K562 (cell line): ENCODE measurements around the gene HRC. TPM values are rescaled to one million over a fixed set of nuclear protein-coding genes. Genes with fewer than 3 reads are reported as not detected.

Experiments used
- ATF1 ChIP-seq, 2 experiments: fragments of 450-650 bp in 1 of 2; IDR thresholded peaks; 2 replicates each; pipeline ENCODE4 v1.6.1; 2016; ENCODE audit warnings: missing compliant biosample characterization in 1 of 2, missing genetic modification characterization in 1 of 2
- CREB1 ChIP-seq, 2 experiments: sonication (generic) in 1 of 2; formaldehyde crosslinking in 1 of 2; IDR thresholded peaks; 2 replicates each; pipeline versions ENCODE4 v1.6.1 to v1.8.0; 2012 to 2022; ENCODE audit warnings: inconsistent platforms in 1 of 2, mild to moderate bottlenecking in 1 of 2, missing genetic modification reagents in 1 of 2, moderate library complexity in 1 of 2
- CREM ChIP-seq: IDR thresholded peaks from 2 replicates; pipeline ENCODE4 v1.6.1; 2014; ENCODE audit warnings: antibody characterized with exemption, low read depth
- EGR1 ChIP-seq: fragments of 450-650 bp; conservative IDR thresholded peaks from 2 replicates; pipeline ENCODE4 v1.6.1; 2017; ENCODE audit warnings: mild to moderate bottlenecking
- FIP1L1 ChIP-seq: fragments of 200-400 bp; formaldehyde crosslinking; IDR thresholded peaks from 2 replicates; pipeline ENCODE4 v1.6.1; 2018; ENCODE audit warnings: mild to moderate bottlenecking, low read depth, low read length; ENCODE audit not compliant: poor library complexity, severe bottlenecking
- GABPB1 ChIP-seq: sonication (generic); formaldehyde crosslinking; IDR thresholded peaks from 2 replicates; pipeline ENCODE4 v1.8.0; 2022; ENCODE audit warnings: mild to moderate bottlenecking, missing genetic modification reagents
- HLTF ChIP-seq: fragments of 450-650 bp; IDR thresholded peaks from 2 replicates; pipeline ENCODE4 v1.6.1; 2016
- KLF6 ChIP-seq: fragments of 250-450 bp; sonication (Bioruptor Pico); IDR thresholded peaks from 2 replicates; pipeline ENCODE4 v1.4.0; 2020; ENCODE audit warnings: mild to moderate bottlenecking, moderate library complexity, borderline replicate concordance
- MAZ ChIP-seq, 2 experiments: fragments of 450-650 bp in 1 of 2; sonication (generic) in 1 of 2; formaldehyde crosslinking; IDR thresholded peaks in 1 of 2; conservative IDR thresholded peaks in 1 of 2; 2 replicates each; pipeline versions ENCODE4 v1.4.0 to v1.5.0; 2020; ENCODE audit warnings: mild to moderate bottlenecking in 1 of 2, missing genetic modification reagents in 1 of 2
- NCOA4 ChIP-seq: fragments of 450-650 bp; IDR thresholded peaks from 2 replicates; pipeline ENCODE4 v1.6.1; 2018; ENCODE audit warnings: mild to moderate bottlenecking; ENCODE audit not compliant: partially characterized antibody
- NFE2L1 ChIP-seq: fragments of 450-650 bp; IDR thresholded peaks from 2 replicates; pipeline ENCODE4 v1.6.1; 2016; ENCODE audit warnings: missing genetic modification characterization, low read depth, mild to moderate bottlenecking, missing compliant biosample characterization, moderate library complexity, borderline replicate concordance
- POLR2AphosphoS5 ChIP-seq: IDR thresholded peaks from 2 replicates; pipeline ENCODE4 v1.6.1; 2011; ENCODE audit warnings: mild to moderate bottlenecking, low read depth, low read length, moderate library complexity; ENCODE audit not compliant: control insufficient read depth, insufficient read depth
- RNF2 ChIP-seq: sonication (generic); IDR thresholded peaks from 2 replicates; pipeline ENCODE4 v1.6.1; 2016
- TBP ChIP-seq: optimal IDR thresholded peaks from 2 replicates; pipeline ENCODE3; 2011; ENCODE audit warnings: low read depth, low read length, improper control_type of control experiment
- ZFP91 ChIP-seq: sonication (generic); formaldehyde crosslinking; IDR thresholded peaks from 2 replicates; pipeline ENCODE4 v1.8.0; 2022; ENCODE audit warnings: mild to moderate bottlenecking, missing genetic modification reagents
- ZNF175 ChIP-seq: fragments of 200-800 bp; sonication (Bioruptor generic); IDR thresholded peaks from 2 replicates; pipeline ENCODE4 v1.6.1; 2016; ENCODE audit warnings: low read depth, mild to moderate bottlenecking, missing genetic modification characterization, missing compliant biosample characterization
- polyA plus RNA-seq, 8 experiments: library from polyadenylated mRNA; depleted of rRNA in 4 of 8; stranded (reverse) in 5 of 8; unstranded in 3 of 8; fragments of >200 nt; fragmentation: Nextera tagmentation in 2 of 8; fragmentation: Illumina TruSeq in 1 of 8; extraction: Ambion mirVana in 2 of 8; extraction: Trizol in 1 of 8; gene quantifications; 2 replicates each; pipeline versions ENCODE4 v1.2.1 to v1.2.3, GENCODE V29; 2011 to 2014; ENCODE audit warnings: inconsistent platforms in 1 of 8, missing spikeins in 1 of 8
- total RNA-seq, 7 experiments: library from RNA; depleted of rRNA in 6 of 7; stranded (reverse); fragments of >200 nt in 6 of 7; fragmentation: Illumina TruSeq in 2 of 7; extraction: Trizol in 2 of 7; gene quantifications; 2 replicates each; pipeline versions ENCODE4 v1.2.1 to v1.2.3, GENCODE V29; 2011 to 2021; ENCODE audit warnings: low replicate concordance in 1 of 7
- TF ChIP-seq, protein P1 (sequence below), 2 experiments: IDR thresholded peaks; 2 replicates each; pipeline ENCODE4 v1.6.1; 2011; ENCODE audit warnings: borderline replicate concordance in 1 of 2, control low read depth in 1 of 2, low read depth in 1 of 2, low read length in 1 of 2, mild to moderate bottlenecking in 1 of 2, mixed read lengths in 1 of 2, moderate library complexity in 1 of 2; ENCODE audit not compliant: insufficient read depth in 1 of 2, insufficient read length in 1 of 2, poor library complexity in 1 of 2, severe bottlenecking in 1 of 2; ENCODE audit errors: extremely low read depth in 1 of 2
- TF ChIP-seq, protein P2 (sequence below): fragments of 150-350 bp; conservative IDR thresholded peaks from 2 replicates; pipeline ENCODE4 v1.6.1; 2014; ENCODE audit warnings: low read length
- TF ChIP-seq, protein P3 (sequence below), 2 experiments: fragments of 450-650 bp in 1 of 2; sonication (generic) in 1 of 2; formaldehyde crosslinking; conservative IDR thresholded peaks; 2 replicates each; pipeline versions ENCODE4 v1.4.0 to v1.8.1; 2020 to 2022; ENCODE audit warnings: mild to moderate bottlenecking in 1 of 2, missing genetic modification reagents in 1 of 2

HRC gene
- total and polyA plus RNA-seq, 9 of the 15 experiments (the other 6 are each of a cell fraction or from before 2014, with no cell fraction given) = 0.66 to 18.7 (median 13.1) TPM

DNA sequence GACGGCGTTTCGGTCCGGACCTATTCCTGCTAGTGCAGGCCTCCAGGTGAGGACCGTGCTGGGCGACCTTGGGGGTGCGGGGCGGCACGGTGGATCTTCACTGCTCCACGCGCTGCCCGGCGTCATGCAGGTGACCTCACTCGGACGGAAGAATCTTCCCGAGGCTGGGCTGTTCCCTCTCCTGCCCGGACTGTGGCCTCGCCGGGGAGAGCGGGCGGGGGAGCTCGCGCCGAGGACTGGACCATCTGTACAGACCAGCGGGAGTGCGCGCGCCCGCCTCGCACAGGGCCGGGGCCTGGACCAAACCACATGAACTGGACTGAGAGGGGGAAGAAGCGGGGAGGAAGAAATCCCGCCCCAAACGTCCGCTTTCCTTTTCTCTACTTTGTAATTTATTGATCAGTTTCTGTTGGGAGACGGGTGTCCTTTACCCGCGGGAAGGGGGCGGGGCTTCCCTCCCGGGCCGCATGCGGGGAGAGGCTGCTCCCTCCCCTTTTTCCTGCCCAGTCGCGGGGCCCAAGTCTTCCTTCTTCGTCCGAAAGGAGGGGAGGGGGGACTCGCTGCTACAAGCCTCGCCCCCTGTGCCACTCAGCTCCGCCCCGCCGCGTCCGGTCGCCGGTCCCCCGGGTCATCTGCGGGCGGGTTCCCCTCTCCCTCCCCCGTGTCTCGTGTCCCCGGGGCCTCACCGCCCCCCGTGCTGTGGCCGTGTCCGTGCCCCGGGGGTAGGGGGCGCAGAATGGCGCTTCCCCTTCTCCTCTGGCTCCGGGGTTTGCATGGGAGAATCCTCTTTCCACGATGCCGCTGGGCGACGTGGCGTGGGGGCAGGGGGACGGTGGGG lies 4.9 kb downstream of the HRC start (continued):
- no peak for TF ChIP-seq ZNF175 (CRISPR knock-in tag)
- peak; percentile 57; the same call in 1 of the 2 replicates for TF ChIP-seq ZFP91 (CRISPR knock-in tag)
- TF ChIP-seq EGR1 = peak; percentile 78
- peak; percentile 60 for TF ChIP-seq CREM
- TF ChIP-seq NFE2L1 (tag) = no peak
- peak; percentile 76; the same call in 1 of the 2 replicates for TF ChIP-seq GABPB1 (CRISPR knock-in tag)
- no peak for TF ChIP-seq ATF1 (CRISPR knock-in tag; IDR thresholded peaks at IDR 0.05)
- TF ChIP-seq ATF1 (tag; IDR thresholded peaks at IDR 0.05) = peak; percentile 38
- peak; percentile 13; the same call in 1 of the 2 replicates for TF ChIP-seq POLR2AphosphoS5
- 0 out of 2 replicates have a peak, but pooled peaks have one; percentile 35 for TF ChIP-seq HLTF
- TF ChIP-seq KLF6 (CRISPR knock-in tag) = no peak
- TF ChIP-seq, protein P1, sequence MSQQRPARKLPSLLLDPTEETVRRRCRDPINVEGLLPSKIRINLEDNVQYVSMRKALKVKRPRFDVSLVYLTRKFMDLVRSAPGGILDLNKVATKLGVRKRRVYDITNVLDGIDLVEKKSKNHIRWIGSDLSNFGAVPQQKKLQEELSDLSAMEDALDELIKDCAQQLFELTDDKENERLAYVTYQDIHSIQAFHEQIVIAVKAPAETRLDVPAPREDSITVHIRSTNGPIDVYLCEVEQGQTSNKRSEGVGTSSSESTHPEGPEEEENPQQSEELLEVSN (IDR thresholded peaks at IDR 0.05; ENCODE audit: borderline replicate concordance in 1 of 2, extremely low read depth in 1 of 2, insufficient read depth in 1 of 2, insufficient read length in 1 of 2, low read depth in 1 of 2, low read length in 1 of 2, poor library complexity in 1 of 2, severe bottlenecking in 1 of 2) = peak; percentile 30 to 69
- TF ChIP-seq, protein P2, sequence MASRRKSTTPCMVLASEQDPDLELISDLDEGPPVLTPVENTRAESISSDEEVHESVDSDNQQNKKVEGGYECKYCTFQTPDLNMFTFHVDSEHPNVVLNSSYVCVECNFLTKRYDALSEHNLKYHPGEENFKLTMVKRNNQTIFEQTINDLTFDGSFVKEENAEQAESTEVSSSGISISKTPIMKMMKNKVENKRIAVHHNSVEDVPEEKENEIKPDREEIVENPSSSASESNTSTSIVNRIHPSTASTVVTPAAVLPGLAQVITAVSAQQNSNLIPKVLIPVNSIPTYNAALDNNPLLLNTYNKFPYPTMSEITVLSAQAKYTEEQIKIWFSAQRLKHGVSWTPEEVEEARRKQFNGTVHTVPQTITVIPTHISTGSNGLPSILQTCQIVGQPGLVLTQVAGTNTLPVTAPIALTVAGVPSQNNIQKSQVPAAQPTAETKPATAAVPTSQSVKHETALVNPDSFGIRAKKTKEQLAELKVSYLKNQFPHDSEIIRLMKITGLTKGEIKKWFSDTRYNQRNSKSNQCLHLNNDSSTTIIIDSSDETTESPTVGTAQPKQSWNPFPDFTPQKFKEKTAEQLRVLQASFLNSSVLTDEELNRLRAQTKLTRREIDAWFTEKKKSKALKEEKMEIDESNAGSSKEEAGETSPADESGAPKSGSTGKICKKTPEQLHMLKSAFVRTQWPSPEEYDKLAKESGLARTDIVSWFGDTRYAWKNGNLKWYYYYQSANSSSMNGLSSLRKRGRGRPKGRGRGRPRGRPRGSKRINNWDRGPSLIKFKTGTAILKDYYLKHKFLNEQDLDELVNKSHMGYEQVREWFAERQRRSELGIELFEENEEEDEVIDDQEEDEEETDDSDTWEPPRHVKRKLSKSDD = no peak
- TF ChIP-seq, protein P3, sequence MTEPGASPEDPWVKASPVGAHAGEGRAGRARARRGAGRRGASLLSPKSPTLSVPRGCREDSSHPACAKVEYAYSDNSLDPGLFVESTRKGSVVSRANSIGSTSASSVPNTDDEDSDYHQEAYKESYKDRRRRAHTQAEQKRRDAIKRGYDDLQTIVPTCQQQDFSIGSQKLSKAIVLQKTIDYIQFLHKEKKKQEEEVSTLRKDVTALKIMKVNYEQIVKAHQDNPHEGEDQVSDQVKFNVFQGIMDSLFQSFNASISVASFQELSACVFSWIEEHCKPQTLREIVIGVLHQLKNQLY (CRISPR knock-in tag; conservative IDR thresholded peaks at IDR 0.05) = no peak
- TF ChIP-seq CREB1 (IDR thresholded peaks at IDR 0.05) = no peak; the same call in 1 of the 2 replicates
- 0 out of 2 replicates have a peak, but pooled peaks have one; percentile 12 for TF ChIP-seq CREB1 (CRISPR knock-in tag; IDR thresholded peaks at IDR 0.05)
- peak; percentile 64 for TF ChIP-seq TBP
- TF ChIP-seq RNF2 = peak; percentile 49; the same call in 1 of the 2 replicates
- peak; percentile 91 for TF ChIP-seq FIP1L1
- no peak for TF ChIP-seq NCOA4
- TF ChIP-seq MAZ (CRISPR knock-in tag; conservative IDR thresholded peaks at IDR 0.05 in 1 of 2, IDR thresholded peaks at IDR 0.05 in 1 of 2) = peak; percentile 75 to 87; a peak in 3 of 4 replicates
